ENCODE data around the gene RAB30.

DNA sequence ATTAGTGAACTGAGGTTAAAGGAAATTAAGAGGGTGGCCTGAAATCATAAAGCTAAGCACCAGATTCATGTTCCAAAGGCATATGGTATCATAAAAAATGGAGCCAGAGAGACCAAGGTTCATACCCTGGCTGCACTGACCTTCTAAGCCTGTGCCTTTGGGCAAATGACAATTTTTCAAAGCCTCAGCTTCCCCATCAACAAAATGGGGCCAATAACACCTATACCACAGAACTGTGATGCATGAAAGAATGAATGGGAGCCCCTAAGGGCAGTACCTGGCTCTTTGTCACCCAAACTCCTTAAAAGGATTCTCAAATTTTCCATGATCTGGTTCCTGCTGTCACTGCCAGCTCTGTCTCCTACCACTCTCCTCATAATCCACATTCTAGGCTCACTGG lies 72.5 kb downstream of the RAB30 start:
- TF ChIP-seq POLR2AphosphoS5 (IDR thresholded peaks at IDR 0.05) = no peak
- no peak for TF ChIP-seq CTCF (IDR thresholded peaks at IDR 0.05)
